ENCODE results near the gene COTL1.

The COTL1 gene

GRCh38 chr16:84589975-84590719 lies 27.7 kb downstream of the COTL1 start:
- Histone ChIP-seq H3K4me1 (ENCODE audit: control insufficient read depth, insufficient read depth, low read length) (no peaks in the 10 kb centered on the region), H3K4me3 (ENCODE audit: low read length) (no peak overlapping the region), H3K27me3 (ENCODE audit: control insufficient read depth, insufficient read depth, low read length) (no peaks in the 10 kb centered on the region), H3K9me3 (replicated peaks; ENCODE audit: low read length) (no peaks in the 10 kb centered on the region), H3K36me3 (ENCODE audit: insufficient read depth, low read length) (peaks cover 48% of the 10 kb centered on the region), H3K4me2 (ENCODE audit: low read length) (no peak overlapping the region), H3K9ac (ENCODE audit: low read depth, low read length) (no peak overlapping the region)

GRCh38 chr16:84588991-84589390 lies 28.9 kb downstream of the COTL1 start:
- Histone ChIP-seq H3K4me1 (ENCODE audit: control insufficient read depth, insufficient read depth, low read length) (peaks cover 4% of the 10 kb centered on the region), H3K36me3 (ENCODE audit: insufficient read depth, low read length) (peaks cover 53% of the 10 kb centered on the region), H3K9me3 (replicated peaks; ENCODE audit: low read length) (no peaks in the 10 kb centered on the region), H3K4me2 (ENCODE audit: low read length) (no peak overlapping the region), H3K9ac (ENCODE audit: low read depth, low read length) (no peak overlapping the region), H3K27me3 (ENCODE audit: control insufficient read depth, insufficient read depth, low read length) (no peaks in the 10 kb centered on the region), H3K4me3 (ENCODE audit: low read length) (no peak overlapping the region)

- no peak overlapping the region for H3K4me3 ChIP-seq (ENCODE audit: low read length)
- H3K27me3 ChIP-seq (ENCODE audit: control insufficient read depth, insufficient read depth, low read length), result no peaks in the 10 kb centered on the region
- H3K9me3 ChIP-seq (replicated peaks; ENCODE audit: low read length), result no peaks in the 10 kb centered on the region
- H3K4me1 ChIP-seq (ENCODE audit: control insufficient read depth, insufficient read depth, low read length), result peaks cover 20% of the 10 kb centered on the region
- no peak overlapping the region for H3K4me2 ChIP-seq (ENCODE audit: low read length)
- H3K9ac ChIP-seq (ENCODE audit: low read depth, low read length), result no peak overlapping the region
- peaks cover 52% of the 10 kb centered on the region for H3K36me3 ChIP-seq (ENCODE audit: insufficient read depth, low read length)
These were observed 32.0 kb downstream of the COTL1 start for GRCh38 chr16:84585886-84586285.

DNA sequence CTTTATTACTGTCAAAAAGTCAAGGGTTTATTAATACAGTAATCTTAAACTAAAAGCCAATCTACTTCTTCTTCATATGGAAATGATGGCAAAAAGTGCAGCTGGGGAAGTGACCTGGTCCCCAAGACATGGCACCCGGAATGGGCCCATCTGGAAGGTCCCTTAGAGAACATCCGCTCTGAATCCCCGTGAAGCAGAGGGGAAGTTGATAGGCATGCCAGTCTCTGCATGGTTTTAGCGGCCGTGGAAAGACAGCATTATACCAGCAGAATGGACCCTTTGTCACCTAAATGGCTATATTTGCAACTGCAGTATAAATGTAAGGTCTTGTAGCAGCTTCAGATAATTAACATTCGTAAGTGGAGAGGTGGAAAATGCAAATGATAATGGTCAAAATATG lies 32.4 kb downstream of the COTL1 start:
- peaks cover 20% of the 10 kb centered on the region for H3K4me1 ChIP-seq (ENCODE audit: control insufficient read depth, insufficient read depth, low read length)
- no peak overlapping the region for H3K4me2 ChIP-seq (ENCODE audit: low read length)
- H3K4me3 ChIP-seq (ENCODE audit: low read length), result no peak overlapping the region
- peaks cover 52% of the 10 kb centered on the region for H3K36me3 ChIP-seq (ENCODE audit: insufficient read depth, low read length)
- H3K27me3 ChIP-seq (ENCODE audit: control insufficient read depth, insufficient read depth, low read length), result no peaks in the 10 kb centered on the region
- H3K9ac ChIP-seq (ENCODE audit: low read depth, low read length), result no peak overlapping the region
- no peaks in the 10 kb centered on the region for H3K9me3 ChIP-seq (replicated peaks; ENCODE audit: low read length)

- Histone ChIP-seq H3K4me3 (ENCODE audit: low read length) (no peak overlapping the region), H3K9me3 (replicated peaks; ENCODE audit: low read length) (no peaks in the 10 kb centered on the region), H3K4me1 (ENCODE audit: control insufficient read depth, insufficient read depth, low read length) (peaks cover 20% of the 10 kb centered on the region), H3K27me3 (ENCODE audit: control insufficient read depth, insufficient read depth, low read length) (no peaks in the 10 kb centered on the region), H3K9ac (ENCODE audit: low read depth, low read length) (no peak overlapping the region), H3K36me3 (ENCODE audit: insufficient read depth, low read length) (peaks cover 48% of the 10 kb centered on the region), H3K4me2 (ENCODE audit: low read length) (no peak overlapping the region)
These were observed 33.2 kb downstream of the COTL1 start for GRCh38 chr16:84584678-84585077.

DNA sequence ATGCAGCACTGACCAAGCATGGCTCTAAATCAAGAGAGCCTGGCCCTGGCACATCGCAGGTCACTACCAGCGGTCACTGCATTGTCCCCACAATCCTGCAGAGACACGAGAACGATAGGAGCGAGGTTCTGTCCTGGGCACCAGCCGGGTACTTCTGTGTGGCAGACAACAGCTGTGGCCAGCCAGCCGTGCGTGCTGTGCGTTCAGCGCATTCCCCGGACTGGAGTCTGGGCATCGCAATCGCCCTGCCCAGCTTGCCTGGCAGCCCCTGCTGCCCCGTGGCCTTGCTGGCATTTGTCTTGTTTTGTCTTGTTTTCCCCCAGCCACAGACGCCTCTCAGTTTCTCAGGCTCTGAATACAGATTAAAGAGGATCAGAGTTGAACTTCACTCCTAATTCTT lies 33.9 kb downstream of the COTL1 start:
- Histone ChIP-seq H3K9ac (ENCODE audit: low read depth, low read length) (no peak overlapping the region), H3K4me3 (ENCODE audit: low read length) (no peak overlapping the region), H3K4me1 (ENCODE audit: control insufficient read depth, insufficient read depth, low read length) (peaks cover 20% of the 10 kb centered on the region), H3K9me3 (replicated peaks; ENCODE audit: low read length) (no peaks in the 10 kb centered on the region), H3K4me2 (ENCODE audit: low read length) (no peak overlapping the region), H3K27me3 (ENCODE audit: control insufficient read depth, insufficient read depth, low read length) (no peaks in the 10 kb centered on the region), H3K36me3 (ENCODE audit: insufficient read depth, low read length) (peaks cover 44% of the 10 kb centered on the region)

GRCh38 chr16:84582958-84583516 lies 34.8 kb downstream of the COTL1 start:
- Histone ChIP-seq H3K4me2 (ENCODE audit: low read length) (no peak overlapping the region), H3K36me3 (ENCODE audit: insufficient read depth, low read length) (peaks cover 36% of the 10 kb centered on the region), H3K9ac (ENCODE audit: low read depth, low read length) (peak overlapping the region; percentile 30), H3K9me3 (replicated peaks; ENCODE audit: low read length) (no peaks in the 10 kb centered on the region), H3K4me1 (ENCODE audit: control insufficient read depth, insufficient read depth, low read length) (peaks cover 20% of the 10 kb centered on the region), H3K27me3 (ENCODE audit: control insufficient read depth, insufficient read depth, low read length) (no peaks in the 10 kb centered on the region), H3K4me3 (ENCODE audit: low read length) (no peak overlapping the region)

GRCh38 chr16:84581158-84581557 lies 36.7 kb downstream of the COTL1 start:
- peaks cover 31% of the 10 kb centered on the region for H3K36me3 ChIP-seq (ENCODE audit: insufficient read depth, low read length)
- H3K4me1 ChIP-seq (ENCODE audit: control insufficient read depth, insufficient read depth, low read length), result peaks cover 20% of the 10 kb centered on the region
- no peak overlapping the region for H3K4me3 ChIP-seq (ENCODE audit: low read length)
- H3K9me3 ChIP-seq (replicated peaks; ENCODE audit: low read length), result no peaks in the 10 kb centered on the region
- no peak overlapping the region for H3K4me2 ChIP-seq (ENCODE audit: low read length)
- no peak overlapping the region for H3K9ac ChIP-seq (ENCODE audit: low read depth, low read length)
- H3K27me3 ChIP-seq (ENCODE audit: control insufficient read depth, insufficient read depth, low read length), result no peaks in the 10 kb centered on the region

DNA sequence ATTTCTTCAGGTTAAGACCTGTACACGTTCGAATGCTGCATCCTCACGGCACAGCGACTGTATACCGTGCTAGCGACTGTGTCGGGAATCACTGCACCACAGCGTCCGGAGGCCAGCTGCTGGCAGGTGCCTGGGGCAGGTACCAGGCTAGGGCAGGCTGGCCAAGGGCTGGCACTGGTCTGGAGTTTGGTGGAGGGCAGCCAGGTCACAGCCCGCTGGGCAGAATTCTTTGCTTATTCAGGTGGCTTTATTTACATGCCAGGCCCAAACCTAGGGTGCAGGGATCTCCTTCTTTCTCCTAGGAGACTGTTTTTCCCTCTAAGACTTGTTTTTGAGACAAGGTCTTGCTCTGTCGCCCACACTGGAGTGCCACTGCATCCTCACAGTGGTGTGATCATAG lies 37.9 kb downstream of the COTL1 start:
- Histone ChIP-seq H3K9ac (ENCODE audit: low read depth, low read length) (no peak overlapping the region), H3K9me3 (replicated peaks; ENCODE audit: low read length) (no peaks in the 10 kb centered on the region), H3K36me3 (ENCODE audit: insufficient read depth, low read length) (peaks cover 27% of the 10 kb centered on the region), H3K27me3 (ENCODE audit: control insufficient read depth, insufficient read depth, low read length) (no peaks in the 10 kb centered on the region), H3K4me3 (ENCODE audit: low read length) (no peak overlapping the region), H3K4me1 (ENCODE audit: control insufficient read depth, insufficient read depth, low read length) (peaks cover 20% of the 10 kb centered on the region), H3K4me2 (ENCODE audit: low read length) (no peak overlapping the region)

GRCh38 chr16:84578538-84579126 lies 39.2 kb downstream of the COTL1 start:
- no peaks in the 10 kb centered on the region for H3K9me3 ChIP-seq (replicated peaks; ENCODE audit: low read length)
- peaks cover 12% of the 10 kb centered on the region for H3K4me1 ChIP-seq (ENCODE audit: control insufficient read depth, insufficient read depth, low read length)
- no peak overlapping the region for H3K4me2 ChIP-seq (ENCODE audit: low read length)
- H3K27me3 ChIP-seq (ENCODE audit: control insufficient read depth, insufficient read depth, low read length), result no peaks in the 10 kb centered on the region
- H3K9ac ChIP-seq (ENCODE audit: low read depth, low read length), result no peak overlapping the region
- peaks cover 16% of the 10 kb centered on the region for H3K36me3 ChIP-seq (ENCODE audit: insufficient read depth, low read length)
- no peak overlapping the region for H3K4me3 ChIP-seq (ENCODE audit: low read length)

DNA sequence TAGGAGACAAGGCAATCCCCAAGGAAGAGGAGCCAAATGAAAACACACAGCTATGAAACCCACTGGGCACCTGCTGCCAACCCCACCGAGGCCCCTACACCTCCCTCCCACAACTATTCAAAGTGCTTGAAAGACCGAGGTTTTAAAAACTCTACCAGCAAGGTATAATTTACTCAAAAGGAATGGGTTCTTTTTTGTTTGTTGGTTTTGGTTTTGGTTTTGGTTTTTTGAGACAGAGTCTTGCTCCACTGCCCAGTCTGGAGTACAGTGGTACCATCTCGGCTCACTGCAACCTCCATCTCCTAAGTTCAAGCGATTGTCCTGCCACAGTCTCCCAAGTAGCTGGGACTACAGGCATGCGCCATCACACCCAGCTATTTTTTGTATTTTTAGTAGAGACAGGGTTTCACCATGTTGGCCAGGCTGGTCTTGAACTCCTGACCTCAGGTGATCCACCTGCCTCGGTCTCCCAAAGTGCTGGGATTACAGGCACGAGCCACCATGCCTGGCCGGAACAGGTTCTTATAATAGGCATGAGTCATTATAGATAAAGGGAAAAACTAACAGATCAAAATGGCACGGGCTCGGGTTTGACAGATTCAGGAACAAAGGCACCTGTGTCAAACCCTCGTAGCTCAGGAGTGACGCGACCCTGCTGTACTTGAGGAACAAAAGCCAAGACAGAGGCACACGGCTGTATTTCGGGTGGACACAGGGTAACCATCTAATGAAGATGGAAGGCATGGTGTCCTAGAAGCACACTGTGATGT lies 40.7 kb downstream of the COTL1 start:
- Histone ChIP-seq H3K4me3 (ENCODE audit: low read length) (no peak overlapping the region), H3K9ac (ENCODE audit: low read depth, low read length) (no peak overlapping the region), H3K4me2 (ENCODE audit: low read length) (no peak overlapping the region), H3K4me1 (ENCODE audit: control insufficient read depth, insufficient read depth, low read length) (no peaks in the 10 kb centered on the region), H3K27me3 (ENCODE audit: control insufficient read depth, insufficient read depth, low read length) (no peaks in the 10 kb centered on the region), H3K36me3 (ENCODE audit: insufficient read depth, low read length) (peaks cover 18% of the 10 kb centered on the region), H3K9me3 (replicated peaks; ENCODE audit: low read length) (no peaks in the 10 kb centered on the region)
